SK-N-SH (cell line): ENCODE measurements around the gene SRCIN1.

Experiments used
- CHD2 ChIP-seq: fragments of 150-350 bp; IDR thresholded peaks from 2 replicates; pipeline ENCODE4 v1.6.1; 2018; ENCODE audit warnings: low read length; ENCODE audit not compliant: partially characterized antibody
- ELF1 ChIP-seq: IDR thresholded peaks from 2 replicates; pipeline ENCODE4 v1.4.0; 2012
- EP300 ChIP-seq, 2 experiments: IDR thresholded peaks; 2 replicates each; pipeline versions ENCODE4 v1.4.0 to v1.6.1; 2012; ENCODE audit warnings: borderline replicate concordance in 1 of 2, low read depth in 1 of 2, low read length in 1 of 2
- FOSL2 ChIP-seq: IDR thresholded peaks from 2 replicates; pipeline ENCODE4 v1.4.0; 2012; ENCODE audit warnings: low read depth, mild to moderate bottlenecking, moderate library complexity, borderline replicate concordance
- FOXJ3 ChIP-seq: sonication (generic); formaldehyde crosslinking; IDR thresholded peaks from 2 replicates; pipeline ENCODE4 v1.5.1; 2020; ENCODE audit warnings: mild to moderate bottlenecking, missing genetic modification reagents
- FOXM1 ChIP-seq: IDR thresholded peaks from 2 replicates; pipeline ENCODE4 v1.4.0; 2012; ENCODE audit warnings: low read depth, mild to moderate bottlenecking
- POLR2AphosphoS5 ChIP-seq: IDR thresholded peaks from 2 replicates; pipeline ENCODE4 v1.6.1; 2012; ENCODE audit warnings: low read depth, low read length
- SMC3 ChIP-seq: IDR thresholded peaks from 2 replicates; pipeline ENCODE4 v1.6.1; 2012; ENCODE audit warnings: low read depth, low read length, improper control_type of control experiment
- TEAD4 ChIP-seq: IDR thresholded peaks from 2 replicates; pipeline ENCODE4 v1.4.0; 2012; ENCODE audit warnings: mild to moderate bottlenecking, borderline replicate concordance; ENCODE audit not compliant: insufficient read depth
- TF ChIP-seq, protein P1 (sequence below): fragments of 200-600 bp; sonication (generic); IDR thresholded peaks from 2 replicates; pipeline ENCODE4 v1.6.1; 2017; ENCODE audit warnings: antibody characterized with exemption, mild to moderate bottlenecking, moderate library complexity
- TF ChIP-seq, protein P2 (sequence below): IDR thresholded peaks from 2 replicates; pipeline ENCODE4 v1.6.1; 2012; ENCODE audit warnings: mild to moderate bottlenecking, low read depth, low read length, moderate library complexity

DNA sequence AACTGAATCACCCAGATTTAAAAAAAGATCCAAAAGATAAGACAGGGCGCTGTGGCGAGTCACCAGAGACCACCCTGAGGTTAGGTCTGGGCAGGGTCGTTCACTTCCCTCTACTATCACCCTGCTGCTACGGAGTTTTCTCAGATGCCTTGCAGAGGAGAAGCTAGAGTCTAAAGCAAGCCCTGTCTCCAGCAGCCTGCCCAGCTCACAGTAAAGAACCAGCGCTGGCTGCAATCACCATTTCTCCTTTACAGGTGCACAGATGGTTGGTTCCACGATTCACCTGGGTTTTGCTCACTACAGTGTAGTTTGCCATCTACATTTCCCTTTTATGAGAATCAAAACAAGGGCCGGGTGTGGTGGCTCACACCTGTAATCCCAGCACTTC lies 71.3 kb downstream of the SRCIN1 start:
- TF ChIP-seq, protein P1, sequence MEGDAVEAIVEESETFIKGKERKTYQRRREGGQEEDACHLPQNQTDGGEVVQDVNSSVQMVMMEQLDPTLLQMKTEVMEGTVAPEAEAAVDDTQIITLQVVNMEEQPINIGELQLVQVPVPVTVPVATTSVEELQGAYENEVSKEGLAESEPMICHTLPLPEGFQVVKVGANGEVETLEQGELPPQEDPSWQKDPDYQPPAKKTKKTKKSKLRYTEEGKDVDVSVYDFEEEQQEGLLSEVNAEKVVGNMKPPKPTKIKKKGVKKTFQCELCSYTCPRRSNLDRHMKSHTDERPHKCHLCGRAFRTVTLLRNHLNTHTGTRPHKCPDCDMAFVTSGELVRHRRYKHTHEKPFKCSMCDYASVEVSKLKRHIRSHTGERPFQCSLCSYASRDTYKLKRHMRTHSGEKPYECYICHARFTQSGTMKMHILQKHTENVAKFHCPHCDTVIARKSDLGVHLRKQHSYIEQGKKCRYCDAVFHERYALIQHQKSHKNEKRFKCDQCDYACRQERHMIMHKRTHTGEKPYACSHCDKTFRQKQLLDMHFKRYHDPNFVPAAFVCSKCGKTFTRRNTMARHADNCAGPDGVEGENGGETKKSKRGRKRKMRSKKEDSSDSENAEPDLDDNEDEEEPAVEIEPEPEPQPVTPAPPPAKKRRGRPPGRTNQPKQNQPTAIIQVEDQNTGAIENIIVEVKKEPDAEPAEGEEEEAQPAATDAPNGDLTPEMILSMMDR, result no peak
- TF ChIP-seq EP300 (IDR thresholded peaks at IDR 0.05; ENCODE audit: borderline replicate concordance in 1 of 2, low read depth in 1 of 2, low read length in 1 of 2), result no peak
- TF ChIP-seq, protein P2, sequence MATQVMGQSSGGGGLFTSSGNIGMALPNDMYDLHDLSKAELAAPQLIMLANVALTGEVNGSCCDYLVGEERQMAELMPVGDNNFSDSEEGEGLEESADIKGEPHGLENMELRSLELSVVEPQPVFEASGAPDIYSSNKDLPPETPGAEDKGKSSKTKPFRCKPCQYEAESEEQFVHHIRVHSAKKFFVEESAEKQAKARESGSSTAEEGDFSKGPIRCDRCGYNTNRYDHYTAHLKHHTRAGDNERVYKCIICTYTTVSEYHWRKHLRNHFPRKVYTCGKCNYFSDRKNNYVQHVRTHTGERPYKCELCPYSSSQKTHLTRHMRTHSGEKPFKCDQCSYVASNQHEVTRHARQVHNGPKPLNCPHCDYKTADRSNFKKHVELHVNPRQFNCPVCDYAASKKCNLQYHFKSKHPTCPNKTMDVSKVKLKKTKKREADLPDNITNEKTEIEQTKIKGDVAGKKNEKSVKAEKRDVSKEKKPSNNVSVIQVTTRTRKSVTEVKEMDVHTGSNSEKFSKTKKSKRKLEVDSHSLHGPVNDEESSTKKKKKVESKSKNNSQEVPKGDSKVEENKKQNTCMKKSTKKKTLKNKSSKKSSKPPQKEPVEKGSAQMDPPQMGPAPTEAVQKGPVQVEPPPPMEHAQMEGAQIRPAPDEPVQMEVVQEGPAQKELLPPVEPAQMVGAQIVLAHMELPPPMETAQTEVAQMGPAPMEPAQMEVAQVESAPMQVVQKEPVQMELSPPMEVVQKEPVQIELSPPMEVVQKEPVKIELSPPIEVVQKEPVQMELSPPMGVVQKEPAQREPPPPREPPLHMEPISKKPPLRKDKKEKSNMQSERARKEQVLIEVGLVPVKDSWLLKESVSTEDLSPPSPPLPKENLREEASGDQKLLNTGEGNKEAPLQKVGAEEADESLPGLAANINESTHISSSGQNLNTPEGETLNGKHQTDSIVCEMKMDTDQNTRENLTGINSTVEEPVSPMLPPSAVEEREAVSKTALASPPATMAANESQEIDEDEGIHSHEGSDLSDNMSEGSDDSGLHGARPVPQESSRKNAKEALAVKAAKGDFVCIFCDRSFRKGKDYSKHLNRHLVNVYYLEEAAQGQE, result no peak
- no peak for TF ChIP-seq FOSL2
- TF ChIP-seq TEAD4, result no peak
- no peak for TF ChIP-seq POLR2AphosphoS5
- TF ChIP-seq FOXM1, result no peak
- TF ChIP-seq CHD2, result no peak
- no peak for TF ChIP-seq FOXJ3
- TF ChIP-seq ELF1, result no peak
- no peak for TF ChIP-seq SMC3
